ENCODE results near the gene HMG20A.

Gene HMG20A

DNA sequence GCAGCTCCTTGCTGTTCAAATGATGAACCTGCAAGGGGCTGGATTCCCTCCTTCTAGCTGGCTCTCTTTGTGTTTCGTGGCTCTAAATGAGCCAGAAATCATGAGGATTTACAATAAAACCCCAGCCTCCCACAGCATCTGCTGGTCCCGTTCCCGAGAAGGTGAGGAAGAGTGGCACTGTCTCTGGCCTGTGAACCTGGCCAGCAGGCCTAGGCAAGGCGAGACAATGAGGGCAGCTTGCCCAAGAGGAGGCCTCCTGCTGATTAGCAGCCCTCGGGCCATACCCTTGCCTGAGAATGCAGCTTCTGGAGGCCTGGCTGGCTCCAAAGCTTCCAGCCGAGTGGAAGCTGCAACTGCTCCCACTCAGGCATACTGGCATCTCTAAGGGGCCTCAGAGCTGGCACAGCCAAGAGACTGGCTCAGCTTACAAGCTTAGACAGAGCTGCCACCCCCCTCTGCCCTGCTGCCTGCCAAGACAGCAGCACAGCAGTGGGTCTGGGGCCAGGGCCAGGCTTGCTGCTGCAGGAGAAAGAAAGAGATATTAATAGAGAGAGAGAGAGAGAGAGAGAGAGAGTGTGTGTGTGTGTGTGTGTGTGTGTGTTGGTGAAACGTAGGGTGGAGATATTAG is 76.5 kb downstream of the HMG20A start:
- peak in 57 of 58 donors; percentile 51 to 98 (median 88) for DNase-seq

- DNase-seq = peak in 44 of 58 donors; percentile 14 to 84 (median 55)
These were observed 77.3 kb downstream of the HMG20A start for GRCh38 chr15:77497942-77498361.

DNA sequence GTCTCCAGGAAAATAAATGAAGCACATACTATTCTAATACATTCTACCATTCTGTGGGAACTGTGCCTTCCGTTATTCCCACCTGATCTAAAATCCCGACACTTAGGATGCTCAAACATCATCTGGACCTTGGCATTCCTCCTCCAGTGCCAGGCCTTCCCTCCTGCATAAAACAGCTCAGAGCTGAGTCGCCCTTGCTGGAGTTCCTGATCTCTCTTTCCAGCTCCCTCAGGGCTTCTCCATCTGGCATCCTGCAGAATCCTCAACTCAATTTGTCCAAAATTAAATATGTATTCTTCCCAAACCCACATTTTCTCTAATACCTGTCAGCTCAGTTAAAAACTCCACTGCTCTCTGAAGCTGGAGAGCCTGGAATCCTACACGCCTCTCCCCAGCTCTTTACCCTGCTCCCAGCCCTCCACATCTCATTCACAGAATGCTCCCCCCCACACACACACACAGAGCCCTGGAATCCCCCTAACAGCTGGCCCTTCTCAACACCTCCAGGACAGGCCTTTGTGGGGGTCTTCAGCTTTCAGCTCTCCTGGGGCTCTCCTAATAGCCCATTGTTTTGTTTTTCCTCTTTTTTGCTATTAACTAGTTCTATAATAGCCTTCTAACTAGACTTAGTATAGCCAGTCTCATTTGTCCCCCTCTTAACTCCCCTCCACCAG is 78.5 kb downstream of the HMG20A start:
- no peak for DNase-seq

GRCh38 chr15:77500989-77501388 is 80.3 kb downstream of the HMG20A start:
- peak in 1 of 58 donors; percentile 28 for DNase-seq

DNA sequence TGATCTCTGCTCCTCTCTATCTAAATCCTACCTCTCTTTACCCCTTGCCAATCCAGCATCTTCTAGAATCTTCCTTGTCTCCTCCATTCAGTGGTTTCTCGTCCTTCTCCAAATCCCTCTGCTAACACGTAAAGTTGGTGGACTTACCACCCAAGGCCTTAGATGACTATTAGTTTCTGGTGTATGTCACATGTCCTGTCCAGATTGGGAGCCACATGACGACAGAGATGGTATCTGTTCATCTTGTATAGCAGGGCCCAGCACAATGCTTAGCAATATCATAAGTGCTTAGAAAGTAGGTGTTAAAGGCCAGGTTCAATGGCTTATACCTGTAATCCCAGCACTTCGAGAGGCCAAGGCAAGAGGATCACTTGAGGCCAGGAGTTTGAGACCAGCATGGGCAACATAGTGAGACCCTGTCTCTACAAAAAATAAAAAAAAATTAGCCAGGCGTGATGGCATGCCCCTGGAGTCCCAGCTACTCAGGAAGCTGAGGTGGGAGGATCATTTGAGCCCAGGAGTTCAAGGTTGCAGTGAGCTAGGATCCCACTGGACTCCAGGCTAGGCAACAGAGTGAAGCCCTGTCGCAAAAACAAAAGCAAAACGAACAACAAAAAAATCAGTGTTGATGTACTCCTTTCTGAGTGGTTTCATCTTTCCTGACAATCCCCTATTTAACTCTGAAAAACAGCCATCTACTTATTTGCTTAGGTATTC is 81.8 kb downstream of the HMG20A start:
- no peak for DNase-seq

- DNase-seq = no peak
These were observed 82.6 kb downstream of the HMG20A start for GRCh38 chr15:77503240-77503639.

GRCh38 chr15:77503764-77504163 is 83.1 kb downstream of the HMG20A start:
- no peak for DNase-seq

GRCh38 chr15:77504306-77504705 is 83.6 kb downstream of the HMG20A start:
- peak in 22 of 58 donors; percentile 10 to 59 (median 26) for DNase-seq

DNA sequence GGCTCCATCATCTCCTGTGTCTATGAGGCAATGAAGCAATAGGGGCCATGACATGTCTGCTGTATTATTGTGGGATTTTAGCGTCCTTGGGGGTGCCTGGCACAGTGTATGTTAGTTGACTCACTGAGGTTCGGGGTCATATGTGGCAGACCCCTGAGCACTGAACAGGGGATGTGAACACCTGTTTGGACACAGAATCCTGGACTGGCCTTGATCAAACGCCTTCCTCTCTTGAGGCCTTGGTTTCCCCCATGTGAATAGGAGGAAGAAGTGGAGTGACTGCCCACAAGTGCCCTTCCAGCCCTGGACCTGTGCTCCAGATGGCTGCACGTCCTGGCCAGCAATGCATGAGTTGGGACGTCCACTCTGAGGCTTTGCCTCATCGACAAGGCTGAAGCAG is 84.2 kb downstream of the HMG20A start:
- no peak for DNase-seq

- DNase-seq = no peak
These were observed 84.9 kb downstream of the HMG20A start for GRCh38 chr15:77505556-77505955.

DNA sequence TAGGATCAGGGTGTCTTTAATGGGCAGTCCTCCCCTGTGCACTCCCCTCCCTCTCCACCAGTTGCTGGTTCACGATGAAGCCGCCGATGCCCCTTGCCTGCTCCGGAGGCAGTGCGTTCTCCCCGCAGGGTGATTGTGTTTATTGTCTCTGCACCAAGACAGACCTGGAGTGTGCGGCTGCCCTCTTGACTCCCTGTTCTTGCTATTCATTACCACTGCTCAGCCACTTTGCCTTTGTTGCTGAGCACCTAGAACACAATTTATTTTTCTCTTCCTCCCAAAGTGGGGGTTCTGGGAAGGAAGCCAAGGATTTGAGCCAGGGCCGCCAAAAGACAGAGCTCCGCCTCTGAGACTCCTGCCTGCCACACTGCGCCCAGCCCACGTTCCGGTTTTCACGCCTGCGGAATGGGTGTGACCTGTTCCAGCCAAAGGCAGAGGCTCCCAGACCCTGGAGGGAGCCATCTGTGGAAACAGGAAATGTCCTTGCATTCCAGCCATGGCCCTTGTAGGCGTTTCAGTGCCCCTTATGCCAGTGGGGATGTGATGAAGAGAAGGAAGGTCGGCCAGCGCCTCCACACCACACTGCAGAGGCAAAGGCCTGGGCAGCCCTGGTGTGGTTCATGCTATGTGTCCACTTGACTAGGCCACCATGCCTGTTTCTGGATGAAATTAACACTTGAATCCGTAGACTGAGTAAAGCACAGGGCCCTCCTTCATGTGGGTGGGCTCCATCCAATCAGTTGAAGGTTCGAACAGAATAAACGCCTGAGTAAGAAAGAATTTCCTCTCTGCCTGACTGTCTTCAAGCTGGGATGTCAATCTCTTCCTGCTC is 85.8 kb downstream of the HMG20A start:
- DNase-seq = peak in 21 of 58 donors; percentile 17 to 50 (median 33)

GRCh38 chr15:77507143-77507897 is 86.6 kb downstream of the HMG20A start:
- DNase-seq = peak in 17 of 58 donors; percentile 19 to 73 (median 32)

GRCh38 chr15:77507911-77508310 is 87.2 kb downstream of the HMG20A start:
- DNase-seq = peak in 39 of 58 donors; percentile 17 to 84 (median 45)

DNA sequence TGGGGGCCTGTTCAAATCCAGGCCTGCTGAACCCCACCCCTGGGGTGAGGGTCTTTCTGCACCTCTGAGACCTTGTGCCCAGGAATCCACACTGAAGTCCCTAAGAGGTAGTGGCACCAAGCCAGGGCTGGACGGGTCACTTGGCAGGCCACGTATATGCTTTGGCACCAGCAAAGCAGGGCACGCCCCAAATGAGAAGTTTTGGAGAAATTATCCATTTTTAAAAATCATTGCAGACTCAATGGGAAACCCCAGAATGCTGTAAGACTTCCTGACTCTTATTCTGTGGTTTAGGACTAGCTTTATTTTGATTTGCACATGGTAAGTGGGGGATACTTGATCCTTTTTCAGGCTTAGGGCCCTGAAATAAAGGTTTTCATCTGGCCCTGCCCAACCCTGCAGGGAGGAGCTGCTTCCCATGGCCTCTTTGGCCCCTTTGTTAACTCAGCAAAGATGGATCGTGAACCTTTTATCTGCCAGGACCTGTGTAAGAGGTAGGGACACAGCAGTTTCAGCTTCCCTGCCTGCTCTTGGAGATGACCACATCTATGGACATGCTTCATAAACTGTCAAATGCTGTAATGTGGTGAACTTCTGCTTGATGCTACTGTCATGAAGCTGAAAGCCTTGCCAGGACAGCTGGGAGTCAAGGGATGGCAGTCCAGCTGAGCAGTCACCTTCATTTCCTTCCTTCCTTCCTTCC is 88.0 kb downstream of the HMG20A start:
- peak in 3 of 58 donors; percentile 12 to 55 (median 15) for DNase-seq

DNA sequence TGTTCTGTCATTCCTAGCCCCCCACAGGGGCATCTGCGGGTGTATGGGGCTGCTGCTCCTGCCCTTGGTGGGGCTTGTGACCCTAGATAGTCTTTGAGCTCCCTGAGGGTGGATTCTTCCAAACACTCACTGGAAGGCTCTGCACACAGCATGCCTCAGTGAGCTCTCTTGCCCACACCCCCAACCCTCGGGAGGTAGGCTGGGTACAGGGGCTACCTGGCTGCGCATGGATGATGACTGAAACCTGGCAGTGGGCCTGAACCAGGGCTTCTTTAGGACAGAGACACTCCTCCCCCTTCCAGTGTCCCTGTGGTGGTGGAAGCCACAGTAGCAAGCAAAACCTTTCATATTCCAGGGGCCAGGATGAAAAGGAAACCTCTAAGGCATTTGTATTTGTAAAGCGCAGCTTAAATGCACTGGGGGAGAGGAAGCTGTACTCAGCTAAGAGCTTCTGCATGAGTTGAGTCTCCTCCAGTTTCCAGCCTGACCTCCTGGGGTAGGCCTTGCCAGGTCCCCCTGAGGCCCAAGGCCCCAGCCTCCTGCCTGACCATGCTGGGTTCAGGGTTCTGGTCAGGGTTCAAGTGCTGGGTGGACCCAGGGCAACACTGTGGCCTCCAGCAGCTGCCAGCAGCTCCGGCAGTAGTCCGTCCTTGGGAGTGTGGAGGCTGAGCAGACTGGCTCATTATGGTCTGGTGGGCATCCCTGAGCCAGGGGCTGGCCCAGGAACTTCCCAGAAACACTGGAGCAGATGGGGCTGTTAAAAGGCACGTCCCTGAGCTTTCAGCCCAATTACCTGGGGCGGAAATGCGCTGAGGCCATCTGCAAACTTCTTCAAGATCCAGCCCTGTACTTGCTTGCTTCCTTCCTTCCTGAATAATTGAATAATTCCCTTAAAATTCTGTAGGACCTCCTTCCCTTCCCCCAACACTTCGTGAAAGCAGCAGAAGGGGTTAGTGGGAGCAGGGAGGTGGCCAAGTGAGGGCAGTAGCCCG is 89.7 kb downstream of the HMG20A start:
- DNase-seq = no peak

GRCh38 chr15:77511869-77512268 is 91.2 kb downstream of the HMG20A start:
- no peak for DNase-seq

- DNase-seq = no peak
These were observed 92.5 kb downstream of the HMG20A start for GRCh38 chr15:77513226-77513625.

GRCh38 chr15:77514641-77515402 is 94.1 kb downstream of the HMG20A start:
- DNase-seq = no peak

All from anterior cingulate cortex (tissue), 58 donors.